Activated T-cell treated with anti-CD3 and anti-CD28 coated beads for 24 hours (primary cell): ENCODE results near the gene EEPD1.
"Not testable (repeated sequence)": the region's sequence is repeated elsewhere in the genome, so short reads cannot be mapped to it uniquely, and the experiment has no call there.

Source experiments
- DNase-seq: peaks from one replicate; pipeline ENCODE4 v3.0.0-alpha.2; 2020; ENCODE audit warnings: low read depth

Gene EEPD1

GRCh38 chr7:36214608-36215456, 61.8 kb downstream of the EEPD1 start:
- no peak for DNase-seq

GRCh38 chr7:36215457-36215765, 62.4 kb downstream of the EEPD1 start:
- no peak for DNase-seq

- DNase-seq: no peak
Measured at GRCh38 chr7:36216063-36216684, 63.1 kb downstream of the EEPD1 start.

- DNase-seq: no peak
Measured at GRCh38 chr7:36217211-36217960, 64.3 kb downstream of the EEPD1 start.

GRCh38 chr7:36217961-36218284, 64.9 kb downstream of the EEPD1 start:
- no peak for DNase-seq

- no peak for DNase-seq
Measured at GRCh38 chr7:36219429-36219828, 66.4 kb downstream of the EEPD1 start.

- no peak for DNase-seq
Measured at GRCh38 chr7:36223851-36224250, 70.8 kb downstream of the EEPD1 start.

- DNase-seq: no peak
Measured at GRCh38 chr7:36224934-36225858, 72.1 kb downstream of the EEPD1 start.

GRCh38 chr7:36226151-36226550, 73.1 kb downstream of the EEPD1 start:
- no peak for DNase-seq

GRCh38 chr7:36227223-36227622, 74.2 kb downstream of the EEPD1 start:
- no peak for DNase-seq

- no peak for DNase-seq
Measured at GRCh38 chr7:36228039-36228438, 75.0 kb downstream of the EEPD1 start.

- DNase-seq: no peak
Measured at GRCh38 chr7:36231406-36231805, 78.4 kb downstream of the EEPD1 start.

GRCh38 chr7:36232555-36232954, 79.5 kb downstream of the EEPD1 start:
- no peak for DNase-seq

GRCh38 chr7:36232971-36233550, 80.0 kb downstream of the EEPD1 start:
- DNase-seq: no peak

GRCh38 chr7:36236073-36236472, 83.0 kb downstream of the EEPD1 start:
- no peak for DNase-seq

- no peak for DNase-seq
Measured at GRCh38 chr7:36238138-36238537, 85.1 kb downstream of the EEPD1 start.

GRCh38 chr7:36243356-36243755, 90.3 kb downstream of the EEPD1 start:
- DNase-seq: not testable (repeated sequence)

GRCh38 chr7:36244001-36244400, 90.9 kb downstream of the EEPD1 start:
- DNase-seq: not testable (repeated sequence)

GRCh38 chr7:36244429-36244828, 91.4 kb downstream of the EEPD1 start:
- DNase-seq: no peak

- DNase-seq: no peak
Measured at GRCh38 chr7:36245684-36246299, 92.7 kb downstream of the EEPD1 start.

- no peak for DNase-seq
Measured at GRCh38 chr7:36249091-36249490, 96.0 kb downstream of the EEPD1 start.
